Loucy (cell line): ENCODE data around the gene VPS35L.
"Not testable (repeated sequence)": the region's sequence is repeated elsewhere in the genome, so short reads cannot be mapped to it uniquely, and the experiment has no call there.

ENCODE experiments used
- H2AFZ ChIP-seq: fragments of 200-600 bp; sonication (generic); 2 replicates; pipeline ENCODE4 v1.6.0; 2016; ENCODE audit warnings: antibody characterized with exemption, mild to moderate bottlenecking, low read length, moderate library complexity
- H3F3A ChIP-seq: fragments of 200-600 bp; 2 replicates; pipeline ENCODE4 v1.6.0; 2016; ENCODE audit warnings: antibody characterized with exemption, low read depth, mild to moderate bottlenecking
- H3K27me3 ChIP-seq: fragments of 200-600 bp; sonication (generic); 2 replicates; pipeline ENCODE4 v1.6.1; 2014; ENCODE audit warnings: low read length, mild to moderate bottlenecking; ENCODE audit not compliant: insufficient read depth, poor library complexity, severe bottlenecking
- H3K36me3 ChIP-seq: fragments of 200-600 bp; sonication (generic); 2 replicates; pipeline ENCODE4 v1.6.1; 2016; ENCODE audit warnings: low read length; ENCODE audit not compliant: insufficient read depth
- H3K4me1 ChIP-seq: fragments of 200-600 bp; sonication (generic); 2 replicates; pipeline ENCODE4 v1.5.1; 2014; ENCODE audit warnings: low read length, mild to moderate bottlenecking; ENCODE audit not compliant: insufficient read depth, poor library complexity, severe bottlenecking
- H3K4me2 ChIP-seq: fragments of 200-600 bp; sonication (generic); 2 replicates; pipeline ENCODE4 v1.6.0; 2014; ENCODE audit warnings: antibody characterized with exemption, low read length, low read depth, mild to moderate bottlenecking; ENCODE audit not compliant: poor library complexity, severe bottlenecking
- H3K4me3 ChIP-seq: fragments of 200-600 bp; sonication (generic); 2 replicates; pipeline ENCODE4 v1.5.1; 2014; ENCODE audit warnings: low read length, mild to moderate bottlenecking, mixed read lengths; ENCODE audit not compliant: poor library complexity, severe bottlenecking
- H3K79me2 ChIP-seq: fragments of 200-600 bp; sonication (generic); 2 replicates; pipeline ENCODE4 v1.6.1; 2014; ENCODE audit warnings: low read length; ENCODE audit not compliant: insufficient read depth
- H3K9ac ChIP-seq: fragments of 200-600 bp; sonication (generic); 2 replicates; pipeline ENCODE4 v1.6.0; 2014; ENCODE audit warnings: mild to moderate bottlenecking, low read depth, low read length, moderate library complexity; ENCODE audit not compliant: poor library complexity, severe bottlenecking
- H3K9me2 ChIP-seq: fragments of 200-600 bp; sonication (generic); replicated peaks from 2 replicates; pipeline ENCODE4 v1.6.1; 2016; ENCODE audit warnings: low read depth, low read length, mixed read lengths
- H3K9me3 ChIP-seq: fragments of 200-600 bp; sonication (generic); 2 replicates; pipeline ENCODE4 v1.6.1; 2014; ENCODE audit warnings: mild to moderate bottlenecking, antibody characterized with exemption, low read length, low read depth; ENCODE audit not compliant: insufficient read depth
- H4K20me1 ChIP-seq: fragments of 200-600 bp; sonication (generic); 2 replicates; pipeline ENCODE4 v1.6.0; 2014; ENCODE audit warnings: antibody characterized with exemption, low read length, mild to moderate bottlenecking; ENCODE audit not compliant: insufficient read depth, poor library complexity, severe bottlenecking
- CTCF ChIP-seq: fragments of 200-600 bp; sonication (generic); conservative IDR thresholded peaks from 2 replicates; pipeline ENCODE4 v1.5.1; 2014; ENCODE audit warnings: mild to moderate bottlenecking, antibody characterized with exemption, low read length
- EZH2phosphoT487 ChIP-seq: fragments of 200-600 bp; IDR thresholded peaks from 2 replicates; pipeline ENCODE4 v1.6.1; 2018; ENCODE audit warnings: antibody characterized with exemption, mild to moderate bottlenecking, moderate library complexity, borderline replicate concordance

The VPS35L gene

DNA sequence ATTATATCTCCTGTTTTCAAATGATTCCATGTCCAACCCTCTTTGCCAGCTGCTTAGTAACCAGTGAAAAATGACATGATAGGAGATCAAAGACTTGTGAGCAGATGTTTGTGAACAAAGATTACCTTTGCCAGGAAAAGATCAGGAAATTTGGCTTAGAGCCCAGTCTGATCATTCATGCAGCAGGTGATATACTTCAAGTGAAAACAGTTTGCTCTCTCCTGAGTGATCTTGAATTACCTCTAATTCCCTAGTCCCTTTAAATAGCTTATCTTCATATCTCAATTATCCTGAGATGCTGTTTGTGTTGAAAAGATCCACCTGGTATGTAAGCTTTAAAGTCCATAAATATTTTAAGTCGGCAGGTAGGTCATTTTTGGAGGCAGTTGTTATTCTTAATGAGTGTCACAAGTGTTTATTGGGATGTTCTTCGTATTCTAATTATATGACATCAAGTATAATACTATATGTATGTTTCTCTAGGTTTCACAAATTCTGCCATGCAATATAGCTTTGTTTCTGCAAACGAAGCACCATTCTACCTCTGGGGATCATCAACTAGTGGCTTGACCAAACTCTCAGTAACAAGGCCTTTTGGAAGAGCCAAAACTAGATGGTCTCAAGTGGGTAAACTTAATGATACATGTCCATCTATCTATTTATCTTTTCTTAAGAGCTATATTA lies 13.2 kb upstream of the VPS35L start:
- Histone ChIP-seq H3K4me3 (no peak overlapping the region), H3K4me1 (no peaks in the 10 kb centered on the region), H3K36me3 (peaks cover 64% of the 10 kb centered on the region; the same call in 1 of the 2 replicates), H3K9ac (no peak overlapping the region), H4K20me1 (no peaks in the 10 kb centered on the region), H3F3A (no peaks in the 10 kb centered on the region), H2AFZ (no peak overlapping the region), H3K9me2 (no peaks in the 10 kb centered on the region), H3K4me2 (no peak overlapping the region), H3K79me2 (no peaks in the 10 kb centered on the region), H3K27me3 (no peaks in the 10 kb centered on the region), H3K9me3 (no peaks in the 10 kb centered on the region; the same call in 1 of the 2 replicates)
- TF ChIP-seq EZH2phosphoT487: no peak

DNA sequence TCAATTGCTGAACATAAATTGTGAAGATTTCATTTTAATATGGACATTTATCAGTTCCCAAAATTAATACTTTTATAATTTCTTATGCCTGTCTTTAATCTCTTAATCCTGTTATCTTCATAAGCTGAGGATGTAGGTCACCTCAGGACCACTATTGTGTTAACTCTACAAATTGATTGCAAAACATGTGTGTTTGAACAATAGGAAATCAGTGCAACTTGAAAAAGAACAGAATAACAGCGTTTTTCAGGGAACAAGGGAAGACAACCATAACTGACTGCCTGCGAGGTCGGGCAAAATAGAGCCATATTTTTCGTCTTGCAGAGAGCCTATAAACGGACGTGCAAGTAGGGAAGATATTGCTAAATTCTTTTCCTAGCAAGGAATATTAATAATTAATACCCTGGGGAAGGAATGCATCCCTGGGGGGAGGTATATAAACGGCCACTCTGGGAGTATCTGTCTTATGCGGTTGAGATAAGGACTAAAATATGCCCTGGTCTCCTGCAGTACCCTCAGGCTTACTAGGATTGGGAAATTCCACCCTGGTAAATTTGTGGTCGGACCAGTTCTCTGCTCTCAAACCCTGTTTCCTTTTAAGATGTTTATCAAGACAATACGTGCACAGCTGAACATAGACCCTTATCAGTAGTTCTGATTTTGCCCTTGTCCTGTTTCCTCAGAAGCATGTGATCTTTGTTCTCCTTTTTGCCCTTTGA lies 12.1 kb upstream of the VPS35L start:
- H3K9me3 ChIP-seq, H3K9me2 ChIP-seq, H2AFZ ChIP-seq, H3K4me3 ChIP-seq, H3K4me2 ChIP-seq, H3K9ac ChIP-seq, H3F3A ChIP-seq, H3K79me2 ChIP-seq, H3K4me1 ChIP-seq, H3K27me3 ChIP-seq, H4K20me1 ChIP-seq: not testable (repeated sequence)
- peaks cover 66% of the 10 kb centered on the region; the same call in 1 of the 2 replicates for H3K36me3 ChIP-seq

GRCh38 chr16:19548144-19548543 lies 7.4 kb upstream of the VPS35L start:
- H3K27me3 ChIP-seq: no peaks in the 10 kb centered on the region
- H3K36me3 ChIP-seq: peaks cover 65% of the 10 kb centered on the region; the same call in 1 of the 2 replicates
- no peak overlapping the region for H3K4me2 ChIP-seq
- no peak overlapping the region for H2AFZ ChIP-seq
- no peaks in the 10 kb centered on the region for H3K79me2 ChIP-seq
- H3F3A ChIP-seq: no peaks in the 10 kb centered on the region
- no peak overlapping the region for H3K4me3 ChIP-seq
- TF ChIP-seq EZH2phosphoT487 (no peak), CTCF (no peak)
- no peaks in the 10 kb centered on the region for H4K20me1 ChIP-seq
- no peaks in the 10 kb centered on the region; the same call in 1 of the 2 replicates for H3K9me3 ChIP-seq
- no peaks in the 10 kb centered on the region for H3K9me2 ChIP-seq
- no peak overlapping the region for H3K9ac ChIP-seq
- no peaks in the 10 kb centered on the region for H3K4me1 ChIP-seq

- Histone ChIP-seq H3K9ac (no peak overlapping the region), H2AFZ (no peak overlapping the region), H3K9me3 (no peaks in the 10 kb centered on the region), H4K20me1 (no peaks in the 10 kb centered on the region), H3K79me2 (no peaks in the 10 kb centered on the region), H3K9me2 (no peaks in the 10 kb centered on the region), H3F3A (no peaks in the 10 kb centered on the region), H3K4me1 (peaks cover under 1% of the 10 kb centered on the region), H3K4me2 (no peak overlapping the region), H3K4me3 (no peak overlapping the region), H3K36me3 (peaks cover 50% of the 10 kb centered on the region; the same call in 1 of the 2 replicates), H3K27me3 (no peaks in the 10 kb centered on the region)
- no peak for TF ChIP-seq EZH2phosphoT487
- TF ChIP-seq CTCF: no peak
These were observed 5.8 kb upstream of the VPS35L start for GRCh38 chr16:19549673-19550072.
